GM23338 (cell line): Measurements from ENCODE around the gene AEN. TPM values are rescaled to one million over a fixed set of nuclear protein-coding genes. Genes with fewer than 3 reads are reported as not detected.
A peak's percentile ranks its signal among the peaks of the same experiment; 100 is the strongest.

Source experiments
- microRNA counts: library from miRNA; unstranded; fragments of <30 nt; microRNA quantifications from one replicate; lab custom pipeline; 2017
- microRNA-seq: library from miRNA; unstranded; fragments of <30 nt; microRNA quantifications from one replicate; pipeline ENCODE4, GENCODE V29; 2017
- polyA plus RNA-seq: library from polyadenylated mRNA; unstranded; fragments of >200 nt; fragmentation: Nextera tagmentation; extraction: Ambion mirVana; gene quantifications from 2 replicates; pipeline ENCODE4 v1.2.1, GENCODE V29; 2016
- small RNA-seq: library from RNA; depleted of rRNA; stranded (forward); fragments of <200 nt; gene quantifications from one replicate; pipeline ENCODE3, GENCODE V24; 2014; ENCODE audit warnings: low replicate concordance
- total RNA-seq: library from RNA; depleted of rRNA; stranded (reverse); fragments of >200 nt; shearing (Covaris generic); gene quantifications from 2 replicates; pipeline ENCODE4 v1.2.3, GENCODE V29; 2014; rRNA removed

Gene AEN
- total and polyA plus RNA-seq, 2 experiments from 2014 or later, result 82.3 to 220 TPM

MicroRNAs within 50 kb of the gene (microRNA counts, 767-probe panel; counts per million panel counts)
- microRNA hsa-miR-1179 (lab: Ali Mortazavi, UCI) (not detected), microRNA hsa-miR-7-5p (lab: Ali Mortazavi, UCI) (5,229 counts per million, percentile 21 among the panel's probes with 10 or more counts)

Small RNAs within 50 kb of the gene (microRNA-seq; reads per million reads assigned to microRNA genes)
- gene MIR1179, result not detected
- gene MIR3529, result not detected
- gene MIR7-2, result not detected

Small RNAs within 50 kb of the gene (small RNA-seq; reads per million reads assigned to genes)
- gene MIR1179 (not detected), gene MIR7-2 (0.12 reads per million)

Other genes with a start within 250 kb of the AEN start
- 20.9 and 26.1 TPM in 2 replicates for gene MRPL46, start 154.0 kb upstream of the AEN start, total RNA-seq
- 35.9 and 39.1 TPM in 2 replicates for gene MRPL46, start 154.0 kb upstream of the AEN start, polyA plus RNA-seq
- 35.8 and 36.3 TPM in 2 replicates for gene MRPS11, start 153.6 kb upstream of the AEN start, total RNA-seq
- 49.6 and 57.9 TPM in 2 replicates for gene MRPS11, start 153.6 kb upstream of the AEN start, polyA plus RNA-seq
- 6.6 and 8.6 TPM in 2 replicates for gene DET1, start 74.7 kb upstream of the AEN start, total RNA-seq
- gene DET1, start 74.7 kb upstream of the AEN start, polyA plus RNA-seq, result 4.2 and 5.5 TPM in 2 replicates
- gene ISG20, start 17.7 kb downstream of the AEN start, total RNA-seq, result 1.1 and 3.7 TPM in 2 replicates
- gene ISG20, start 17.7 kb downstream of the AEN start, polyA plus RNA-seq, result 3.2 and 4.9 TPM in 2 replicates
- gene ACAN, start 182.1 kb downstream of the AEN start, total RNA-seq, result 4.5 and 4.9 TPM in 2 replicates
- 1.5 and 2.5 TPM in 2 replicates for gene ACAN, start 182.1 kb downstream of the AEN start, polyA plus RNA-seq